Measurements from ENCODE around the gene CCDC34.
A peak's percentile ranks its signal among the peaks of the same experiment; 100 is the strongest.

Gene CCDC34

GRCh38 chr11:27362749-27363575 is at the start of gene CCDC34:
TSS of gene CCDC34 (minus strand) at chr11:27363215. CDS start at chr11:27363194, 21 bp downstream.
- Histone ChIP-seq H3K4me1 (ENCODE audit: insufficient read depth, low read length) (peaks cover 28% of the 10 kb centered on the region), H2AFZ (ENCODE audit: low read depth, low read length) (peak within 1 kb of the TSS; percentile 62), H3K27me3 (ENCODE audit: insufficient read depth, low read length) (no peaks in the 10 kb centered on the region), H3K4me3 (ENCODE audit: low read length) (peak within 1 kb of the TSS; percentile 56), H3K9me3 (ENCODE audit: low read length) (no peaks in the 10 kb centered on the region), H3K36me3 (ENCODE audit: insufficient read depth, low read length) (peaks cover 15% of the 10 kb centered on the region)

- no peaks in the 10 kb centered on the region for H3K9me3 ChIP-seq (ENCODE audit: low read length)
- no peak overlapping the region for H3K4me3 ChIP-seq (ENCODE audit: low read length)
- peaks cover 15% of the 10 kb centered on the region for H3K36me3 ChIP-seq (ENCODE audit: insufficient read depth, low read length)
- H2AFZ ChIP-seq (ENCODE audit: low read depth, low read length): no peak overlapping the region
- H3K4me1 ChIP-seq (ENCODE audit: insufficient read depth, low read length): no peaks in the 10 kb centered on the region
- H3K27me3 ChIP-seq (ENCODE audit: insufficient read depth, low read length): no peaks in the 10 kb centered on the region
Measured at GRCh38 chr11:27412192-27412691, 49.2 kb upstream of the CCDC34 start.

GRCh38 chr11:27411328-27411727 is 48.3 kb upstream of the CCDC34 start:
- H3K27me3 ChIP-seq (ENCODE audit: insufficient read depth, low read length): no peaks in the 10 kb centered on the region
- no peaks in the 10 kb centered on the region for H3K9me3 ChIP-seq (ENCODE audit: low read length)
- H3K4me3 ChIP-seq (ENCODE audit: low read length): no peak overlapping the region
- no peak overlapping the region for H2AFZ ChIP-seq (ENCODE audit: low read depth, low read length)
- H3K4me1 ChIP-seq (ENCODE audit: insufficient read depth, low read length): no peaks in the 10 kb centered on the region
- peaks cover 15% of the 10 kb centered on the region for H3K36me3 ChIP-seq (ENCODE audit: insufficient read depth, low read length)

- Histone ChIP-seq H3K9me3 (ENCODE audit: low read length) (no peaks in the 10 kb centered on the region), H3K27me3 (ENCODE audit: insufficient read depth, low read length) (no peaks in the 10 kb centered on the region), H3K4me1 (ENCODE audit: insufficient read depth, low read length) (no peaks in the 10 kb centered on the region), H3K36me3 (ENCODE audit: insufficient read depth, low read length) (peaks cover 18% of the 10 kb centered on the region), H3K4me3 (ENCODE audit: low read length) (no peak overlapping the region), H2AFZ (ENCODE audit: low read depth, low read length) (no peak overlapping the region)
Measured at GRCh38 chr11:27410272-27410671, 47.3 kb upstream of the CCDC34 start.

GRCh38 chr11:27409742-27410141 is 46.7 kb upstream of the CCDC34 start:
- H3K36me3 ChIP-seq (ENCODE audit: insufficient read depth, low read length): peaks cover 18% of the 10 kb centered on the region
- no peaks in the 10 kb centered on the region for H3K27me3 ChIP-seq (ENCODE audit: insufficient read depth, low read length)
- H2AFZ ChIP-seq (ENCODE audit: low read depth, low read length): no peak overlapping the region
- no peaks in the 10 kb centered on the region for H3K9me3 ChIP-seq (ENCODE audit: low read length)
- no peak overlapping the region for H3K4me3 ChIP-seq (ENCODE audit: low read length)
- H3K4me1 ChIP-seq (ENCODE audit: insufficient read depth, low read length): no peaks in the 10 kb centered on the region

GRCh38 chr11:27409049-27409448 is 46.0 kb upstream of the CCDC34 start:
- Histone ChIP-seq H3K27me3 (ENCODE audit: insufficient read depth, low read length) (no peaks in the 10 kb centered on the region), H3K4me3 (ENCODE audit: low read length) (no peak overlapping the region), H3K9me3 (ENCODE audit: low read length) (no peaks in the 10 kb centered on the region), H2AFZ (ENCODE audit: low read depth, low read length) (no peak overlapping the region), H3K4me1 (ENCODE audit: insufficient read depth, low read length) (no peaks in the 10 kb centered on the region), H3K36me3 (ENCODE audit: insufficient read depth, low read length) (peaks cover 18% of the 10 kb centered on the region)

GRCh38 chr11:27408246-27408800 is 45.3 kb upstream of the CCDC34 start:
- Histone ChIP-seq H3K9me3 (ENCODE audit: low read length) (no peaks in the 10 kb centered on the region), H3K36me3 (ENCODE audit: insufficient read depth, low read length) (peaks cover 18% of the 10 kb centered on the region), H3K4me1 (ENCODE audit: insufficient read depth, low read length) (no peaks in the 10 kb centered on the region), H3K27me3 (ENCODE audit: insufficient read depth, low read length) (no peaks in the 10 kb centered on the region), H2AFZ (ENCODE audit: low read depth, low read length) (no peak overlapping the region), H3K4me3 (ENCODE audit: low read length) (no peak overlapping the region)

- no peaks in the 10 kb centered on the region for H3K9me3 ChIP-seq (ENCODE audit: low read length)
- peaks cover 21% of the 10 kb centered on the region for H3K36me3 ChIP-seq (ENCODE audit: insufficient read depth, low read length)
- no peaks in the 10 kb centered on the region for H3K4me1 ChIP-seq (ENCODE audit: insufficient read depth, low read length)
- H3K4me3 ChIP-seq (ENCODE audit: low read length): no peak overlapping the region
- H2AFZ ChIP-seq (ENCODE audit: low read depth, low read length): no peak overlapping the region
- no peaks in the 10 kb centered on the region for H3K27me3 ChIP-seq (ENCODE audit: insufficient read depth, low read length)
Measured at GRCh38 chr11:27406498-27407354, 43.7 kb upstream of the CCDC34 start.

GRCh38 chr11:27405134-27405533 is 42.1 kb upstream of the CCDC34 start:
- Histone ChIP-seq H2AFZ (ENCODE audit: low read depth, low read length) (no peak overlapping the region), H3K4me1 (ENCODE audit: insufficient read depth, low read length) (no peaks in the 10 kb centered on the region), H3K27me3 (ENCODE audit: insufficient read depth, low read length) (no peaks in the 10 kb centered on the region), H3K4me3 (ENCODE audit: low read length) (no peak overlapping the region), H3K36me3 (ENCODE audit: insufficient read depth, low read length) (peaks cover 18% of the 10 kb centered on the region), H3K9me3 (ENCODE audit: low read length) (no peaks in the 10 kb centered on the region)

- peaks cover 18% of the 10 kb centered on the region for H3K36me3 ChIP-seq (ENCODE audit: insufficient read depth, low read length)
- H3K9me3 ChIP-seq (ENCODE audit: low read length): no peaks in the 10 kb centered on the region
- H3K4me3 ChIP-seq (ENCODE audit: low read length): no peak overlapping the region
- H3K27me3 ChIP-seq (ENCODE audit: insufficient read depth, low read length): no peaks in the 10 kb centered on the region
- H2AFZ ChIP-seq (ENCODE audit: low read depth, low read length): no peak overlapping the region
- no peaks in the 10 kb centered on the region for H3K4me1 ChIP-seq (ENCODE audit: insufficient read depth, low read length)
Measured at GRCh38 chr11:27404427-27404826, 41.4 kb upstream of the CCDC34 start.

GRCh38 chr11:27403195-27403594 is 40.2 kb upstream of the CCDC34 start:
- no peaks in the 10 kb centered on the region for H3K9me3 ChIP-seq (ENCODE audit: low read length)
- peaks cover 18% of the 10 kb centered on the region for H3K36me3 ChIP-seq (ENCODE audit: insufficient read depth, low read length)
- H3K4me1 ChIP-seq (ENCODE audit: insufficient read depth, low read length): no peaks in the 10 kb centered on the region
- no peak overlapping the region for H3K4me3 ChIP-seq (ENCODE audit: low read length)
- H3K27me3 ChIP-seq (ENCODE audit: insufficient read depth, low read length): no peaks in the 10 kb centered on the region
- no peak overlapping the region for H2AFZ ChIP-seq (ENCODE audit: low read depth, low read length)

- H3K27me3 ChIP-seq (ENCODE audit: insufficient read depth, low read length): no peaks in the 10 kb centered on the region
- peaks cover 3% of the 10 kb centered on the region for H3K4me1 ChIP-seq (ENCODE audit: insufficient read depth, low read length)
- H3K9me3 ChIP-seq (ENCODE audit: low read length): no peaks in the 10 kb centered on the region
- no peak overlapping the region for H3K4me3 ChIP-seq (ENCODE audit: low read length)
- peaks cover 21% of the 10 kb centered on the region for H3K36me3 ChIP-seq (ENCODE audit: insufficient read depth, low read length)
- no peak overlapping the region for H2AFZ ChIP-seq (ENCODE audit: low read depth, low read length)
Measured at GRCh38 chr11:27402450-27402849, 39.4 kb upstream of the CCDC34 start.

- Histone ChIP-seq H3K4me3 (ENCODE audit: low read length) (no peak overlapping the region), H2AFZ (ENCODE audit: low read depth, low read length) (no peak overlapping the region), H3K9me3 (ENCODE audit: low read length) (no peaks in the 10 kb centered on the region), H3K4me1 (ENCODE audit: insufficient read depth, low read length) (peaks cover 3% of the 10 kb centered on the region), H3K27me3 (ENCODE audit: insufficient read depth, low read length) (no peaks in the 10 kb centered on the region), H3K36me3 (ENCODE audit: insufficient read depth, low read length) (peaks cover 21% of the 10 kb centered on the region)
Measured at GRCh38 chr11:27401833-27402316, 38.9 kb upstream of the CCDC34 start.
